ENCODE measurements around the gene DNAJC5.

DNAJC5 gene

GRCh38 chr20:63890201-63890576, 4.7 kb upstream of the DNAJC5 start:
- peak; percentile 53 for DNase-seq (ENCODE audit: low read depth)
- no peak for TF ChIP-seq CTCF (conservative IDR thresholded peaks at IDR 0.05; ENCODE audit: low read depth, low read length)
- no peak overlapping the region for H3K4me3 ChIP-seq (ENCODE audit: low read depth, low read length)

- DNase-seq (ENCODE audit: low read depth), result no peak
- no peak overlapping the region for H3K4me3 ChIP-seq (ENCODE audit: low read depth, low read length)
- TF ChIP-seq CTCF (conservative IDR thresholded peaks at IDR 0.05; ENCODE audit: low read depth, low read length), result no peak
These were observed 4.3 kb upstream of the DNAJC5 start for GRCh38 chr20:63890616-63891015.

- no peak overlapping the region for H3K4me3 ChIP-seq (ENCODE audit: low read depth, low read length)
- no peak for TF ChIP-seq CTCF (conservative IDR thresholded peaks at IDR 0.05; ENCODE audit: low read depth, low read length)
- DNase-seq (ENCODE audit: low read depth), result no peak
These were observed 3.6 kb upstream of the DNAJC5 start for GRCh38 chr20:63891061-63892002.

- H3K4me3 ChIP-seq (ENCODE audit: low read depth, low read length), result no peak overlapping the region
- no peak for TF ChIP-seq CTCF (conservative IDR thresholded peaks at IDR 0.05; ENCODE audit: low read depth, low read length)
- DNase-seq (ENCODE audit: low read depth), result no peak
These were observed 2.5 kb upstream of the DNAJC5 start for GRCh38 chr20:63892402-63892801.

- peak overlapping the region; percentile 67 for H3K4me3 ChIP-seq (ENCODE audit: low read depth, low read length)
- no peak for TF ChIP-seq CTCF (conservative IDR thresholded peaks at IDR 0.05; ENCODE audit: low read depth, low read length)
- no peak for DNase-seq (ENCODE audit: low read depth)
These were observed 948 bp upstream of the DNAJC5 start for GRCh38 chr20:63893999-63894357.

GRCh38 chr20:63895202-63895951, 451 bp downstream of the DNAJC5 start:
- TF ChIP-seq CTCF (conservative IDR thresholded peaks at IDR 0.05; ENCODE audit: low read depth, low read length), result no peak
- peak overlapping the region; percentile 67 for H3K4me3 ChIP-seq (ENCODE audit: low read depth, low read length)
- no peak for DNase-seq (ENCODE audit: low read depth)
